GM18505 (cell line): ENCODE results near the gene ADGRL2.
"Not testable (repeated sequence)": the region's sequence is repeated elsewhere in the genome, so short reads cannot be mapped to it uniquely, and the experiment has no call there.

Source experiments
- ATAC-seq: cut with Tn5 transposase; IDR thresholded peaks from one replicate; pipeline ENCODE4 v1.9.1; 2021; ENCODE audit not compliant: unreplicated experiment
- POLR2A ChIP-seq: IDR thresholded peaks from 4 replicates; pipeline ENCODE4 v1.6.1; 2011; ENCODE audit warnings: borderline replicate concordance; ENCODE audit not compliant: insufficient read depth, insufficient read length; ENCODE audit errors: extremely low read depth

Gene ADGRL2

GRCh38 chr1:81885291-81885690 lies 84.6 kb downstream of the ADGRL2 start:
- TF ChIP-seq POLR2A = no peak

GRCh38 chr1:81886292-81886691 lies 85.6 kb downstream of the ADGRL2 start:
- not testable (repeated sequence) for ATAC-seq

More at GRCh38 chr1:81885291-81885690, 84.6 kb downstream of the ADGRL2 start:
- ATAC-seq = no peak

DNA sequence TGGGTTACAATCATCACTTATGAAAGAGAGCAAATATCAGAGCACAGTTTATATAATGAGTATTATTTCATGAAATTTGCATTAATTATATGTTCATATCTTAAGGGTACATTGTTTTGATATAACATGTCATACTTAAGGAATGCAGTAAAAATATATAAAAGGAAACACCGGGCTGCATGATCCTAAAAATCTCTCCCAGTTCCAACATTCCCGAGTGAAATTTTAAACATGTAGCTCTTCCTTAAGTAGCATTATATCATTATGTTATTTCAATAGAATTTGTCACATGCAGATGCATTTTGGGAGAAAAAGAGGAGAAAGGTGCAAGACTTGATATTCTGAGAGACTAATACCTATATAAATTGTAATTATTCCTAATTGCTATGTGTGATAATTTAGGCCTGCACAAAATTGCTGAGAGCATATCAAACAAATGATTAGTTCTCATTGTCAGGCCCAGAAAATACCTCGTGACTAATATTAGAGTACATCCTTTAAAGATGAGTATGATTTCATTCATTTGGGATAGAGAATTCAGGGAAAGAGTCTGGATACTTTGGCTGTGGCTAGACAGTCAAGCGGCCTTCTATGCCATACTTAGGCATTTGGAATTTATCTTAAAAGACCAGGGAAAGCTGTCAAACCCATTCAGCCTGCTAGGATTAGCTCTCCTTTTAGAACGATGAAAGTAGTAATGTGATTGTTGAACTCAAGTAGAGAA lies 86.8 kb downstream of the ADGRL2 start:
- ATAC-seq = no peak
- no peak for TF ChIP-seq POLR2A

DNA sequence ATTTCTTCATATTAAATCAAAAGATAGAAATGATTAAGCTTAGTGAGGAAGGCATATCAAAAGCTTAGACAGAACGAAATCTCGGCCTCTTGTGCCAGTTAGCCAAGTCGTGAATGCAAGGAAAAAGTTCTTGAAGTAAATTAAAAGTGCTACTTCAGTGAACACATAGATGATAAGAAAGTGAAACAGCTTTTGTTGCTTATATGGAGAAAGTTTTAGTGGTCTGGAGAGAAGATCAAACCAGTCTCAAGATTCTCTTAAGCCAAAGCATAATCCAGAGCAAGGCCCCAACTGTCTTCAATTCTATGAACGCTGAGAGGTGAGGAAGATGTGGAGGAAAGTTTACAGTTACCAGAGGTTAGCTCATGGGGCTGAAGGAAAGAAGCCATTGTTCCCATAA lies 88.4 kb downstream of the ADGRL2 start:
- TF ChIP-seq POLR2A = no peak
- ATAC-seq = no peak

DNA sequence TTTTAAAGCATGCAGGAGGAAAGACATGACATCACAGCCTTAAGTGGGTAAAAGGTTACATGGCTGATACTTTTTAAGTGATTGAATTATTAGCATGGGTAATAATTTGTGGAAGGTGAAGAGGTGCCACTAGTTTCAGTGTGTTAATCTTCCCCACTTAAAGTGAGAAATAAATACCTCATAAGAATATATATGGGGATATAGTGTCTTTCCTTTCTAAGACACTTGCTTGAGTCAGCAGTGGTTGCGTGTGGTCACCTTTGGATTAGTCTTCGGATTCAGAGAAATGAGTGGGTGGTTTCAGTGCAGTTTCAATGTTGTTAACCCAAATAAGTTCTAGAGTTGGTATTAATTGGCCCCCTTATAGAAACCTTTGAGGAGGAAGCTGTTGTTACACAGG lies 94.1 kb downstream of the ADGRL2 start:
- TF ChIP-seq POLR2A = no peak

GRCh38 chr1:81899214-81899821 lies 98.6 kb downstream of the ADGRL2 start:
- ATAC-seq = no peak
- TF ChIP-seq POLR2A = no peak

More for the DNA sequence above, 94.1 kb downstream of the ADGRL2 start:
- no peak for ATAC-seq

- ATAC-seq = no peak
Measured at GRCh38 chr1:81907575-81907974, 106.8 kb downstream of the ADGRL2 start.

GRCh38 chr1:81912383-81912782 lies 111.6 kb downstream of the ADGRL2 start:
- TF ChIP-seq POLR2A = no peak
- ATAC-seq = no peak

More at GRCh38 chr1:81907575-81907974, 106.8 kb downstream of the ADGRL2 start:
- TF ChIP-seq POLR2A = no peak

GRCh38 chr1:81915937-81916336 lies 115.2 kb downstream of the ADGRL2 start:
- no peak for TF ChIP-seq POLR2A
- ATAC-seq = no peak

DNA sequence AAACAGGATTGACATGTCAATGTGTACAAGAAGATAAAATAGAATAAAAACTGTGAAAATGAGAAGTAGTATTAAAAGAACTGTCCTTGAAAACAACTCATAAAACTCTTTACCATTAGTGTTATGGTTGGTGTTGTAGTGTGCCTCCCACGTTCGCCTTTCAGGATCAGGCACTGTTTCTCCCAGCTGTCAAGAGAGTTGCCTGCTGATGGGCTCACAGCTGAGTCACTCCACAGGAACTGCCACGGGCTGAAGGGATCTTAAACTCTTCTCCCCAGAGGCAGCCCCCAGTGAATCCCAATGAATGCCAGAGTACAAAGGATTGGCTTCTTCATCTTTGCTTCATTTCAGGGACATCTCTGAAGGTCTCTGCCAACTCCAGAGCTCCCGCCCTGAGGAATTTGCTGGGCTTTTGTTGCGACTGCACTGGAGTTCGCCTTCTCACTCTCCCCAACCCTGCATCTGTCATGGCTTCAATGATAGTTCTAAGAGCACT lies 119.6 kb downstream of the ADGRL2 start:
- ATAC-seq = no peak
- TF ChIP-seq POLR2A = no peak

GRCh38 chr1:81920886-81921285 lies 120.2 kb downstream of the ADGRL2 start:
- ATAC-seq = no peak
- no peak for TF ChIP-seq POLR2A

DNA sequence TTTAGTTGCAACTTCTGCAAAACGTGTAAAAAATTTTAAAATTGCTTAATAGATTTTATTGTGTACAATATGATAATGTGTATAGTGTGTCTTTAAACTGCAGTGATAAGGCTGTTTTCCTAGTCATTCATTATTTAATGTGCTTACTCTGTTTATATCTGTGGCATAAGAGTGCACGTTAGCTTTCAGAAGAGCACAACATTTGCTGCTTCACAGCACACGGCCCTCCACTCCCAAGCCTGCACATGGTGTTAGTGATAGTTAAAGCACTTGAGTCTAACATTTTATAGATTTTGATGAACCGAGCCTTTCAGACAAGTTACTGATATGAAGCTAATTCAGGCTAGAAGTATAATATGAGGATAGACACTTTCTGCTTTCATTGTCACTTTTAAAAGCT lies 120.6 kb downstream of the ADGRL2 start:
- TF ChIP-seq POLR2A = no peak

DNA sequence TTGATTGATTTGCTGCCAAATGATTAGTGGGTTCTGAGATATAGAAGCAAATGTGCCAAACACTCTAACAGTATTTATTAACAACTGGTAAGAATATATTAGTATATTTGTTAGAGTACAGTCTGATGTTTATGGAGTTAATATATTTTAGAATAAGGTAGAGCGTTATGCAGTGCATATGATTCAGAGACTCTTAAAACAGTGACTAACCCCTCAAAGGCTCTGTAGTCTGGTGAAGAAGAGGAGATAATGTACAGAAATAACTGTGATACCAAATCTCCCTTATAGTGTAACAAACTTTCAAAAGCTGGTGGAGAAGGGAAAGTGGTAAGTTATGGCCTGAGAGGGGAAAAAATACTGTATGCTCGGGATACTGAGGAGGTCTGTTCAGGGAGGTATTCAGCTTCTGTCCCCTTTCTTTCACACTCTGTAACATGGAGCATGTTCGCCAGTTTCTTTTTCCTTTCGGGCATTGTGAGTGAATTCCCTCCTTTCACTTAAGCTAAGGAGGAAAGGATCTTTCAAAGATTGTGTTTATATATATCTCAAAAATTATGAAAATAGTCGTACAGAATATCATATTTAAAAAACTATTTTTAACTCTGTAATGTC lies 121.2 kb downstream of the ADGRL2 start:
- no peak for TF ChIP-seq POLR2A
- no peak for ATAC-seq

More for the DNA sequence above, 120.6 kb downstream of the ADGRL2 start:
- no peak for ATAC-seq

GRCh38 chr1:81922955-81923354 lies 122.2 kb downstream of the ADGRL2 start:
- no peak for ATAC-seq
- no peak for TF ChIP-seq POLR2A
